IMR-90 (cell line): ENCODE measurements around the gene PSD2. TPM values are rescaled to one million over a fixed set of nuclear protein-coding genes. Genes with fewer than 3 reads are reported as not detected.

Experiments
- ATAC-seq: fragments of 200-7000 bp; cut with Tn5 transposase; 2 replicates; pipeline ENCODE4 v1.9.1; 2020; ENCODE audit warnings: low read depth, mild to moderate bottlenecking, moderate library complexity
- BruUV-seq: library from RNA; stranded (reverse); fragments of 400-500 nt; replicated peaks from 2 replicates; lab custom pipeline; 2021; lab: Mats Ljungman, UMichigan
- CTCF ChIA-PET: fragments of 300-600 bp; formaldehyde crosslinking; extraction: SDS; loops from one replicate; lab custom pipeline; 2021; ENCODE audit warnings: antibody characterized with exemption; lab: Yijun Ruan, JAX
- POLR2A ChIA-PET: fragments of 300-600 bp; sonication (Branson Sonifier 250); formaldehyde crosslinking; loops from one replicate; lab custom pipeline; 2022; ENCODE audit warnings: antibody characterized with exemption; ENCODE audit not compliant: unreplicated experiment; lab: Charles Lee
- DNase-seq: peaks from one replicate; pipeline ENCODE4 v3.0.0; 2013
- H2AFZ ChIP-seq: replicated peaks from 2 replicates; pipeline ENCODE3; 2013; ENCODE audit warnings: low read length, mild to moderate bottlenecking; ENCODE audit not compliant: poor library complexity
- H2AK5ac ChIP-seq: 2 replicates; pipeline ENCODE4 v1.6.1; 2013; ENCODE audit warnings: low read depth, low read length, inconsistent platforms
- H2AK9ac ChIP-seq: replicated peaks from 2 replicates; pipeline ENCODE3; 2013; ENCODE audit warnings: mild to moderate bottlenecking, low read depth, low read length, moderate library complexity; ENCODE audit not compliant: poor library complexity
- H2BK120ac ChIP-seq: 2 replicates; pipeline ENCODE4 v1.6.1; 2013; ENCODE audit warnings: low read depth, low read length, inconsistent platforms
- H2BK15ac ChIP-seq: 3 replicates; pipeline ENCODE4 v1.6.1; 2013; ENCODE audit warnings: low read depth, low read length, inconsistent platforms
- H2BK20ac ChIP-seq: 2 replicates; pipeline ENCODE4 v1.6.1; 2013; ENCODE audit warnings: low read depth, mild to moderate bottlenecking, inconsistent platforms, low read length, moderate library complexity
- H2BK5ac ChIP-seq: 2 replicates; pipeline ENCODE4 v1.6.1; 2013; ENCODE audit warnings: mild to moderate bottlenecking, low read depth, low read length, inconsistent platforms; ENCODE audit not compliant: poor library complexity, severe bottlenecking
- H3K14ac ChIP-seq: replicated peaks from 2 replicates; pipeline ENCODE4 v1.6.1; 2013; ENCODE audit warnings: low read depth, low read length, inconsistent platforms
- H3K18ac ChIP-seq: 2 replicates; pipeline ENCODE4 v1.6.1; 2013; ENCODE audit warnings: low read depth, low read length, control low read depth
- H3K23ac ChIP-seq: 2 replicates; pipeline ENCODE4 v1.6.1; 2013; ENCODE audit warnings: low read depth, low read length, inconsistent platforms
- H3K27ac ChIP-seq: 2 replicates; pipeline ENCODE4 v1.5.1; 2013; ENCODE audit warnings: mild to moderate bottlenecking, control low read depth, low read length; ENCODE audit not compliant: insufficient read depth
- H3K27me3 ChIP-seq: 2 replicates; pipeline ENCODE4 v1.6.1; 2013; ENCODE audit warnings: low read length; ENCODE audit not compliant: control insufficient read depth, insufficient read depth
- H3K36me3 ChIP-seq: 2 replicates; pipeline ENCODE4 v1.6.1; 2013; ENCODE audit warnings: low read length, mixed read lengths; ENCODE audit not compliant: control insufficient read depth, insufficient read depth
- H3K4ac ChIP-seq: 2 replicates; pipeline ENCODE4 v1.6.1; 2013; ENCODE audit warnings: low read depth, low read length, inconsistent platforms
- H3K4me1 ChIP-seq: 2 replicates; pipeline ENCODE4 v1.6.1; 2013; ENCODE audit warnings: low read length, mixed read lengths; ENCODE audit not compliant: control insufficient read depth, insufficient read depth
- H3K4me2 ChIP-seq: 2 replicates; pipeline ENCODE4 v1.6.1; 2013; ENCODE audit warnings: low read depth, mild to moderate bottlenecking, control low read depth, low read length, moderate library complexity
- H3K4me3 ChIP-seq: 2 replicates; pipeline ENCODE4 v1.5.1; 2013; ENCODE audit warnings: low read depth, mild to moderate bottlenecking, control low read depth, low read length, moderate library complexity; ENCODE audit not compliant: insufficient read depth
- H3K56ac ChIP-seq: 2 replicates; pipeline ENCODE4 v1.6.1; 2013; ENCODE audit warnings: low read length, inconsistent platforms; ENCODE audit not compliant: insufficient read depth; ENCODE audit errors: extremely low read depth
- H3K79me1 ChIP-seq, 2 experiments: 2 replicates each; pipeline ENCODE4 v1.6.1; 2013; ENCODE audit warnings: low read length in 2 of 2, inconsistent platforms in 1 of 2, low read depth in 1 of 2
- H3K9ac ChIP-seq: 2 replicates; pipeline ENCODE4 v1.6.1; 2013; ENCODE audit warnings: low read depth, low read length, control low read depth
- H3K9me1 ChIP-seq: 2 replicates; pipeline ENCODE4 v1.6.1; 2013; ENCODE audit warnings: low read length, inconsistent platforms; ENCODE audit not compliant: insufficient read depth
- H3K9me3 ChIP-seq: 2 replicates; pipeline ENCODE4 v1.6.1; 2013; ENCODE audit warnings: low read length; ENCODE audit not compliant: control insufficient read depth, insufficient read depth
- H4K20me1 ChIP-seq: 2 replicates; pipeline ENCODE4 v1.6.1; 2013; ENCODE audit warnings: low read length, inconsistent platforms; ENCODE audit not compliant: insufficient read depth
- H4K5ac ChIP-seq: 2 replicates; pipeline ENCODE4 v1.6.1; 2013; ENCODE audit warnings: mild to moderate bottlenecking, low read depth, low read length, control low read depth
- H4K8ac ChIP-seq, 2 experiments: 2 replicates each; pipeline ENCODE4 v1.6.1; 2013; ENCODE audit warnings: low read depth in 2 of 2, low read length in 2 of 2, control low read depth in 1 of 2, inconsistent platforms in 1 of 2
- H4K91ac ChIP-seq: 2 replicates; pipeline ENCODE4 v1.6.1; 2013; ENCODE audit warnings: low read depth, low read length, inconsistent platforms; ENCODE audit not compliant: insufficient read depth
- BHLHE40 ChIP-seq: fragments of 150-350 bp; IDR thresholded peaks from 2 replicates; pipeline ENCODE4 v1.6.1; 2016; ENCODE audit warnings: mild to moderate bottlenecking, low read depth, low read length
- CEBPB ChIP-seq: IDR thresholded peaks from 2 replicates; pipeline ENCODE4 v1.6.1; 2012; ENCODE audit warnings: low read depth, low read length, improper control_type of control experiment
- CHD1 ChIP-seq: IDR thresholded peaks from 2 replicates; pipeline ENCODE4 v1.6.1; 2012; ENCODE audit warnings: low read depth, low read length, improper control_type of control experiment
- ELK1 ChIP-seq: fragments of 150-350 bp; IDR thresholded peaks from 2 replicates; pipeline ENCODE4 v1.6.1; 2016; ENCODE audit warnings: low read depth, mild to moderate bottlenecking, low read length, moderate library complexity, borderline replicate concordance
- FOS ChIP-seq: fragments of 150-350 bp; IDR thresholded peaks from 2 replicates; pipeline ENCODE4 v1.6.1; 2016; ENCODE audit warnings: low read depth, low read length
- MAFK ChIP-seq: IDR thresholded peaks from 2 replicates; pipeline ENCODE4 v1.6.1; 2012; ENCODE audit warnings: low read depth, low read length, improper control_type of control experiment
- MAZ ChIP-seq: IDR thresholded peaks from 2 replicates; pipeline ENCODE4 v1.6.1; 2012; ENCODE audit warnings: low read depth, mild to moderate bottlenecking, low read length, improper control_type of control experiment, moderate library complexity, borderline replicate concordance
- MXI1 ChIP-seq: IDR thresholded peaks from 2 replicates; pipeline ENCODE4 v1.6.1; 2012; ENCODE audit warnings: low read depth, mild to moderate bottlenecking, low read length, moderate library complexity, borderline replicate concordance
- NFE2L2 ChIP-seq: fragments of 150-350 bp; IDR thresholded peaks from 2 replicates; pipeline ENCODE4 v1.6.1; 2016; ENCODE audit warnings: low read depth, mild to moderate bottlenecking, low read length
- RAD21 ChIP-seq: IDR thresholded peaks from 2 replicates; pipeline ENCODE4 v1.6.1; 2012; ENCODE audit warnings: low read length, improper control_type of control experiment
- RCOR1 ChIP-seq: IDR thresholded peaks from 2 replicates; pipeline ENCODE4 v1.6.1; 2012; ENCODE audit warnings: mild to moderate bottlenecking, low read length, improper control_type of control experiment; ENCODE audit not compliant: insufficient replicate concordance
- SMC3 ChIP-seq: fragments of 150-350 bp; IDR thresholded peaks from 2 replicates; pipeline ENCODE4 v1.6.1; 2016; ENCODE audit warnings: low read depth, mild to moderate bottlenecking, antibody characterized with exemption, low read length, moderate library complexity
- USF2 ChIP-seq: fragments of 150-350 bp; IDR thresholded peaks from 2 replicates; pipeline ENCODE4 v1.6.1; 2017; ENCODE audit warnings: mild to moderate bottlenecking, antibody characterized with exemption, low read length, low read depth
- WGBS, 2 experiments: methylation state at CpG; one replicate each; pipeline versions ENCODE4 v1.1.5 to v1.1.7; 2013; ENCODE audit warnings: missing lambda C conversion rate in 2 of 2; ENCODE audit not compliant: insufficient read length in 1 of 2; ENCODE audit errors: extremely low coverage in 2 of 2; 5-methylcytosine and 5-hydroxymethylcytosine counted together
- dilution Hi-C: fragments of 300-500 bp; cut with HindIII; formaldehyde crosslinking; loops from one replicate; pipeline ENCODE4 v1.14.3; 2018; ENCODE audit warnings: low sequenced_read_pairs; ENCODE audit not compliant: unreplicated experiment
- in situ Hi-C: fragments of 300-500 bp; cut with MboI; formaldehyde crosslinking; loops from 3 replicates; pipeline ENCODE4 v1.14.3; 2019; ENCODE audit warnings: low sequenced_read_pairs, inconsistent platforms, mixed read lengths
- intact Hi-C: fragments of 100-400 bp; cut with micrococcal nuclease; formaldehyde crosslinking; loops from 2 replicates; pipeline ENCODE4 v1.10.0; 2022
- polyA plus RNA-seq, 3 experiments: library from polyadenylated mRNA; depleted of rRNA; stranded (reverse); fragments of >200 nt; gene quantifications; 2 replicates each; pipeline ENCODE4 v1.2.3, GENCODE V29; 2012; ENCODE audit warnings: low replicate concordance in 1 of 3
- total RNA-seq: library from RNA; depleted of rRNA; stranded (reverse); fragments of >200 nt; gene quantifications from 2 replicates; pipeline ENCODE4 v1.2.3, GENCODE V29; 2012

PSD2 gene
- total and polyA plus RNA-seq, 2 of the 4 experiments (the other 2 are of a cell fraction), result 0.05 TPM; not detected in 1

- TF ChIP-seq RAD21 (no peak), FOS (no peak), NFE2L2 (no peak; the same call in 1 of the 2 replicates)
Observed at GRCh38 chr5:139760066-139761056, 35.2 kb upstream of the PSD2 start (continued).

DNA sequence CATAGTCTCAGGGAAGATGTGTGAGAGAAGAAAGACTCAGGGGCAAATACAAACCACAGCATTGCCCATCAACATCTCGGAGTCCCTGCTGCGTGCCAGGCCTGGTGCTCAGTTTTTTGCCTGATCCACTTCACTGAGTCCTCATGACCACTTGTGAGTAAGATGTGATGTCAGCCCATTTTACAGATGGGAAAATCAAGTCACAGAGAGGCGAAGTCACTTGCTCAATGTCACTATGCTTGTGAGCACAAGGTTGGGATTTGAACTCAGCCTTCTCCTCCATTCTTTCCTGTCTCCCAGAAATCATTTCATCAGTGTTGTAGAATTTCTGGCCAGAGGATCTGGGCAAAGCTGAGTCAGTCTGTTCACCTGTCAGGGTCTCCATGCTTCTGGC lies 34.6 kb upstream of the PSD2 start:
- no peaks in the 10 kb centered on the region; the same call in 1 of the 2 replicates for H3K9me1 ChIP-seq
- H3K9ac ChIP-seq, result no peak overlapping the region
- H2BK120ac ChIP-seq, result no peak overlapping the region
- no peak overlapping the region for H3K4ac ChIP-seq
- CTCF ChIA-PET, result no interaction called here
- H3K79me1 ChIP-seq, result no peaks in the 10 kb centered on the region
- intact Hi-C loops (no loop called here), in situ Hi-C loops (loop anchor here (5.0 to 10.0 kb wide), 2 partner anchors 129 to 336 kb away; no protein-coding TSS in a partner anchor), dilution Hi-C loops (loop anchor here (25.0 kb wide), 1 partner anchor 124 kb away; the partner anchor contains the start of gene CXXC5)
- TF ChIP-seq SMC3, result no peak
- TF ChIP-seq RCOR1, result no peak
- no peak for TF ChIP-seq ELK1
- no peak for TF ChIP-seq MXI1
- no peak for TF ChIP-seq CEBPB
- no peak for TF ChIP-seq USF2
- no peak for TF ChIP-seq CHD1
- TF ChIP-seq BHLHE40, result no peak
- TF ChIP-seq MAZ, result no peak
- TF ChIP-seq MAFK, result no peak
- H3K9me3 ChIP-seq, result no peaks in the 10 kb centered on the region
- H3K4me2 ChIP-seq, result no peak overlapping the region
- 0 out of 2 replicates have a peak, but pooled peaks cover 3% of the 10 kb centered on the region for H4K20me1 ChIP-seq
- no peak overlapping the region for H3K14ac ChIP-seq
- no peak overlapping the region for H4K91ac ChIP-seq
- H2BK20ac ChIP-seq, result no peak overlapping the region
- peaks cover 51% of the 10 kb centered on the region for H3K27me3 ChIP-seq
- DNase-seq, result no peak
- H2AFZ ChIP-seq, result no peak overlapping the region
- no peaks in the 10 kb centered on the region for H3K36me3 ChIP-seq
- no peak overlapping the region for H2BK15ac ChIP-seq
- H4K5ac ChIP-seq, result no peak overlapping the region
- no peak for ATAC-seq
- no peak overlapping the region for H3K56ac ChIP-seq
- WGBS, 2 experiments, result no CpG with 5 or more reads among the region's 3 CpGs
- H2AK9ac ChIP-seq, result no peak overlapping the region
- POLR2A ChIA-PET, result no interaction called here
- H3K23ac ChIP-seq, result no peak overlapping the region
- no peak overlapping the region for H2BK5ac ChIP-seq
- H4K8ac ChIP-seq, result no peak overlapping the region
- H2AK5ac ChIP-seq, result no peak overlapping the region
- BruUV-seq, result no TSS peak
- no peak overlapping the region for H3K27ac ChIP-seq
- no peaks in the 10 kb centered on the region for H3K4me1 ChIP-seq
- no peak overlapping the region for H3K18ac ChIP-seq
- no peak overlapping the region for H3K4me3 ChIP-seq
